NT2/D1 (cell line): ENCODE measurements around the gene VWC2L.

ENCODE experiments used
- SUZ12 ChIP-seq: IDR thresholded peaks from 2 replicates; pipeline ENCODE4 v1.6.1; 2011; ENCODE audit not compliant: insufficient read length, insufficient read depth; ENCODE audit errors: extremely low read depth
- ZNF274 ChIP-seq: IDR thresholded peaks from 2 replicates; pipeline ENCODE4 v1.6.1; 2011; ENCODE audit warnings: mild to moderate bottlenecking, low read depth, low read length

- TF ChIP-seq SUZ12 (no peak), ZNF274 (no peak)
Observed at GRCh38 chr2:214569419-214570035, 158.7 kb downstream of the VWC2L start.
